H1 (cell line): ENCODE measurements around the gene ITPKC.

Experiments
- ATF2 ChIP-seq: IDR thresholded peaks from 2 replicates; pipeline ENCODE4 v1.6.1; 2012; ENCODE audit warnings: low read length, inconsistent platforms
- CTBP2 ChIP-seq: IDR thresholded peaks from 2 replicates; pipeline ENCODE4 v1.7.0; 2011; ENCODE audit warnings: borderline replicate concordance, mild to moderate bottlenecking, moderate library complexity, mixed read lengths, low read length; ENCODE audit not compliant: insufficient read depth, insufficient read length
- EGR1 ChIP-seq: IDR thresholded peaks from 2 replicates; pipeline ENCODE4 v1.6.1; 2011; ENCODE audit warnings: low read depth, low read length, borderline replicate concordance
- EZH2 ChIP-seq: fragments of 200-600 bp; sonication (generic); IDR thresholded peaks from 2 replicates; pipeline ENCODE4 v1.7.1; 2012; ENCODE audit warnings: low read depth, mild to moderate bottlenecking, moderate library complexity, low read length, inconsistent platforms; ENCODE audit not compliant: severe bottlenecking
- FOSL1 ChIP-seq: IDR thresholded peaks from 2 replicates; pipeline ENCODE4 v1.6.1; 2011; ENCODE audit warnings: mild to moderate bottlenecking, low read depth, low read length, moderate library complexity; ENCODE audit not compliant: insufficient read depth
- JUND ChIP-seq: IDR thresholded peaks from 2 replicates; pipeline ENCODE4 v1.6.1; 2011; ENCODE audit warnings: mild to moderate bottlenecking, improper control_type of control experiment, low read length
- KDM5A ChIP-seq: fragments of 200-600 bp; IDR thresholded peaks from 2 replicates; pipeline ENCODE4 v1.7.1; 2012; ENCODE audit warnings: mild to moderate bottlenecking, low read length, inconsistent platforms, mixed read lengths
- RAD21 ChIP-seq, 2 experiments: IDR thresholded peaks in 1 of 2; conservative IDR thresholded peaks in 1 of 2; 2 replicates each; pipeline ENCODE4 v1.6.1; 2011; ENCODE audit warnings: low read depth in 2 of 2, low read length in 2 of 2, improper control_type of control experiment in 1 of 2, inconsistent platforms in 1 of 2, mild to moderate bottlenecking in 1 of 2, moderate library complexity in 1 of 2
- RFX5 ChIP-seq: IDR thresholded peaks from 2 replicates; pipeline ENCODE4 v1.6.1; 2011; ENCODE audit warnings: low read depth, low read length, improper control_type of control experiment, borderline replicate concordance
- SIN3A ChIP-seq, 2 experiments: IDR thresholded peaks in 1 of 2; conservative IDR thresholded peaks in 1 of 2; 2 replicates each; pipeline ENCODE4 v1.6.1; 2011 to 2012; ENCODE audit warnings: low read length in 2 of 2, improper control_type of control experiment in 1 of 2, low read depth in 1 of 2, mild to moderate bottlenecking in 1 of 2
- TAF1 ChIP-seq: IDR thresholded peaks from 2 replicates; pipeline ENCODE4 v1.6.1; 2011; ENCODE audit warnings: mild to moderate bottlenecking, low read depth, low read length
- TCF12 ChIP-seq: IDR thresholded peaks from 2 replicates; pipeline ENCODE4 v1.6.1; 2011; ENCODE audit warnings: low read depth, mild to moderate bottlenecking, low read length
- TF ChIP-seq, protein P1 (sequence below): IDR thresholded peaks from 2 replicates; pipeline ENCODE4 v1.6.1; 2011; ENCODE audit warnings: low read depth, mild to moderate bottlenecking, low read length; ENCODE audit not compliant: insufficient read depth
- TF ChIP-seq, protein P2 (sequence below), 3 experiments: IDR thresholded peaks; 1 replicate in 2 of 3; 2 replicates in 1 of 3; pipeline versions ENCODE4 v1.5.1 to v1.6.1; 2011; ENCODE audit warnings: low read length in 3 of 3, mild to moderate bottlenecking in 3 of 3, inconsistent platforms in 2 of 3, low read depth in 1 of 3, moderate library complexity in 1 of 3; ENCODE audit not compliant: insufficient read depth in 1 of 3; ENCODE audit errors: control extremely low read depth in 1 of 3

- TF ChIP-seq JUND (no peak), EZH2 (no peak), SIN3A (conservative IDR thresholded peaks at IDR 0.05 in 1 of 2, IDR thresholded peaks at IDR 0.05 in 1 of 2; ENCODE audit: low read depth in 1 of 2, low read length in 2 of 2) (no peak), EGR1 (no peak), TCF12 (no peak), TAF1 (no peak), ATF2 (no peak), KDM5A (no peak), RAD21 (IDR thresholded peaks at IDR 0.05 in 1 of 2, conservative IDR thresholded peaks at IDR 0.05 in 1 of 2; ENCODE audit: low read depth in 2 of 2, low read length in 2 of 2) (no peak), RFX5 (no peak), CTBP2 (no peak), FOSL1 (no peak)
- TF ChIP-seq, protein P1, sequence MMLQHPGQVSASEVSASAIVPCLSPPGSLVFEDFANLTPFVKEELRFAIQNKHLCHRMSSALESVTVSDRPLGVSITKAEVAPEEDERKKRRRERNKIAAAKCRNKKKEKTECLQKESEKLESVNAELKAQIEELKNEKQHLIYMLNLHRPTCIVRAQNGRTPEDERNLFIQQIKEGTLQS, result no peak
- TF ChIP-seq, protein P2, sequence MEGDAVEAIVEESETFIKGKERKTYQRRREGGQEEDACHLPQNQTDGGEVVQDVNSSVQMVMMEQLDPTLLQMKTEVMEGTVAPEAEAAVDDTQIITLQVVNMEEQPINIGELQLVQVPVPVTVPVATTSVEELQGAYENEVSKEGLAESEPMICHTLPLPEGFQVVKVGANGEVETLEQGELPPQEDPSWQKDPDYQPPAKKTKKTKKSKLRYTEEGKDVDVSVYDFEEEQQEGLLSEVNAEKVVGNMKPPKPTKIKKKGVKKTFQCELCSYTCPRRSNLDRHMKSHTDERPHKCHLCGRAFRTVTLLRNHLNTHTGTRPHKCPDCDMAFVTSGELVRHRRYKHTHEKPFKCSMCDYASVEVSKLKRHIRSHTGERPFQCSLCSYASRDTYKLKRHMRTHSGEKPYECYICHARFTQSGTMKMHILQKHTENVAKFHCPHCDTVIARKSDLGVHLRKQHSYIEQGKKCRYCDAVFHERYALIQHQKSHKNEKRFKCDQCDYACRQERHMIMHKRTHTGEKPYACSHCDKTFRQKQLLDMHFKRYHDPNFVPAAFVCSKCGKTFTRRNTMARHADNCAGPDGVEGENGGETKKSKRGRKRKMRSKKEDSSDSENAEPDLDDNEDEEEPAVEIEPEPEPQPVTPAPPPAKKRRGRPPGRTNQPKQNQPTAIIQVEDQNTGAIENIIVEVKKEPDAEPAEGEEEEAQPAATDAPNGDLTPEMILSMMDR (IDR thresholded peaks at IDR 0.05; ENCODE audit: control extremely low read depth in 1 of 3, insufficient read depth in 1 of 3, low read depth in 1 of 3, low read length in 3 of 3), result no peak
These were observed 52.0 kb downstream of the ITPKC start for GRCh38 chr19:40768869-40769268.
